H9 (cell line): ENCODE results near the gene XXYLT1. TPM values are rescaled to one million over a fixed set of nuclear protein-coding genes. Genes with fewer than 3 reads are reported as not detected.

Experiments
- DNase-seq: peaks from one replicate; pipeline ENCODE4 v3.0.0-alpha.2; 2017
- H2AFZ ChIP-seq: one replicate; pipeline ENCODE4 v1.6.1; 2013; ENCODE audit warnings: mild to moderate bottlenecking, low read length, control low read depth, moderate library complexity
- H2AK5ac ChIP-seq: 2 replicates; pipeline ENCODE4 v1.6.1; 2013; ENCODE audit warnings: low read length, control low read depth, mixed read lengths; ENCODE audit not compliant: insufficient read length
- H2BK120ac ChIP-seq: one replicate; pipeline ENCODE4 v1.6.1; 2013; ENCODE audit warnings: low read depth, mild to moderate bottlenecking, low read length, control low read depth, inconsistent platforms; ENCODE audit not compliant: poor library complexity, severe bottlenecking
- H2BK12ac ChIP-seq: 2 replicates; pipeline ENCODE4 v1.6.1; 2013; ENCODE audit warnings: low read length, control low read depth, mixed read lengths, low read depth; ENCODE audit not compliant: insufficient read length
- H2BK15ac ChIP-seq: 2 replicates; pipeline ENCODE4 v1.6.1; 2013; ENCODE audit warnings: low read depth, low read length, control low read depth
- H2BK20ac ChIP-seq: one replicate; pipeline ENCODE4 v1.6.1; 2013; ENCODE audit warnings: low read depth, mild to moderate bottlenecking, low read length, control low read depth, inconsistent platforms; ENCODE audit not compliant: poor library complexity, severe bottlenecking
- H2BK5ac ChIP-seq: 2 replicates; pipeline ENCODE4 v1.6.1; 2013; ENCODE audit warnings: low read length, control low read depth, mixed read lengths; ENCODE audit not compliant: insufficient read length
- H3K14ac ChIP-seq: 2 replicates; pipeline ENCODE4 v1.6.1; 2013; ENCODE audit warnings: low read length, control low read depth; ENCODE audit not compliant: insufficient read depth
- H3K18ac ChIP-seq: 2 replicates; pipeline ENCODE4 v1.6.1; 2013; ENCODE audit warnings: low read depth, mild to moderate bottlenecking, mixed read lengths, low read length, control low read depth; ENCODE audit not compliant: insufficient read length
- H3K23ac ChIP-seq: 2 replicates; pipeline ENCODE4 v1.6.1; 2013; ENCODE audit warnings: low read length, control low read depth, mixed read lengths, low read depth; ENCODE audit not compliant: insufficient read length
- H3K23me2 ChIP-seq: 2 replicates; pipeline ENCODE4 v1.6.1; 2013; ENCODE audit warnings: low read depth, mild to moderate bottlenecking, mixed read lengths, low read length, control low read depth; ENCODE audit not compliant: insufficient read length, poor library complexity, severe bottlenecking
- H3K27ac ChIP-seq: 2 replicates; pipeline ENCODE4 v1.5.1; 2013; ENCODE audit warnings: low read length, control low read depth, mixed read lengths, low read depth; ENCODE audit not compliant: insufficient read length
- H3K27me3 ChIP-seq: 2 replicates; pipeline ENCODE4 v1.6.1; 2013; ENCODE audit warnings: low read length, control low read depth, inconsistent platforms; ENCODE audit not compliant: insufficient read depth
- H3K4ac ChIP-seq: 2 replicates; pipeline ENCODE4 v1.6.1; 2013; ENCODE audit warnings: low read depth, mild to moderate bottlenecking, control low read depth, inconsistent platforms, low read length, moderate library complexity
- H3K4me1 ChIP-seq: 2 replicates; pipeline ENCODE4 v1.6.1; 2013; ENCODE audit warnings: low read length, control low read depth, inconsistent platforms; ENCODE audit not compliant: insufficient read depth
- H3K4me2 ChIP-seq: 2 replicates; pipeline ENCODE4 v1.6.1; 2013; ENCODE audit warnings: low read length, control low read depth, mixed read lengths; ENCODE audit not compliant: insufficient read length, insufficient read depth
- H3K56ac ChIP-seq: 2 replicates; pipeline ENCODE4 v1.6.1; 2013; ENCODE audit warnings: low read depth, mild to moderate bottlenecking, mixed read lengths, low read length, control low read depth; ENCODE audit not compliant: insufficient read length
- H3K79me1 ChIP-seq: 2 replicates; pipeline ENCODE4 v1.6.1; 2013; ENCODE audit warnings: low read depth, mild to moderate bottlenecking, moderate library complexity, low read length, control low read depth, inconsistent platforms; ENCODE audit not compliant: insufficient read depth, poor library complexity, severe bottlenecking
- H3K79me2 ChIP-seq: 2 replicates; pipeline ENCODE4 v1.6.1; 2013; ENCODE audit warnings: low read length, control low read depth, inconsistent platforms; ENCODE audit not compliant: insufficient read depth
- H3K9ac ChIP-seq: 2 replicates; pipeline ENCODE4 v1.6.1; 2013; ENCODE audit warnings: low read length, control low read depth, mixed read lengths; ENCODE audit not compliant: insufficient read length; ENCODE audit errors: extremely low read depth
- H3K9me3 ChIP-seq: one replicate; pipeline ENCODE4 v1.6.1; 2013; ENCODE audit warnings: low read depth, low read length, inconsistent platforms; ENCODE audit not compliant: control insufficient read depth
- H3T11ph ChIP-seq: one replicate; pipeline ENCODE4 v1.6.1; 2013; ENCODE audit warnings: mild to moderate bottlenecking, low read length, control low read depth, inconsistent platforms
- H4K20me1 ChIP-seq: one replicate; pipeline ENCODE4 v1.6.1; 2013; ENCODE audit not compliant: control insufficient read depth, insufficient read length, insufficient read depth
- H4K5ac ChIP-seq: 2 replicates; pipeline ENCODE4 v1.6.1; 2013; ENCODE audit warnings: low read depth, mild to moderate bottlenecking, mixed read lengths, low read length, control low read depth; ENCODE audit not compliant: insufficient read length
- H4K8ac ChIP-seq: replicated peaks from 2 replicates; pipeline ENCODE4 v1.6.1; 2013; ENCODE audit warnings: low read length, control low read depth, mixed read lengths, low read depth; ENCODE audit not compliant: insufficient read length
- H4K91ac ChIP-seq: 2 replicates; pipeline ENCODE4 v1.6.1; 2013; ENCODE audit warnings: low read depth, mild to moderate bottlenecking, moderate library complexity, mixed read lengths, low read length, control low read depth; ENCODE audit not compliant: insufficient read length
- H3K27ac Mint-ChIP-seq, 3 experiments: 2 replicates in 2 of 3; 3 replicates in 1 of 3; pipeline ENCODE4 v1.8.0; 2020 to 2021; ENCODE audit warnings: mixed read lengths in 3 of 3, mild to moderate bottlenecking in 1 of 3, moderate library complexity in 1 of 3
- H3K27me3 Mint-ChIP-seq: 2 replicates; pipeline ENCODE4 v1.8.0; 2021; ENCODE audit warnings: low read depth, mild to moderate bottlenecking, moderate library complexity, mixed read lengths
- H3K36me3 Mint-ChIP-seq, 3 experiments: 2 replicates in 2 of 3; 3 replicates in 1 of 3; pipeline ENCODE4 v1.8.0; 2020 to 2021; ENCODE audit warnings: low read depth in 3 of 3, mixed read lengths in 3 of 3; ENCODE audit not compliant: insufficient read depth in 1 of 3
- H3K4me1 Mint-ChIP-seq, 2 experiments: 2 replicates each; pipeline ENCODE4 v1.8.0; 2020; ENCODE audit warnings: mixed read lengths in 2 of 2
- H3K4me3 Mint-ChIP-seq, 2 experiments: 2 replicates in 1 of 2; 3 replicates in 1 of 2; pipeline ENCODE4 v1.8.0; 2020 to 2021; ENCODE audit warnings: mild to moderate bottlenecking in 2 of 2, mixed read lengths in 2 of 2, moderate library complexity in 1 of 2
- H3K9me3 Mint-ChIP-seq, 2 experiments: 2 replicates in 1 of 2; 3 replicates in 1 of 2; pipeline ENCODE4 v1.8.0; 2020; ENCODE audit warnings: mild to moderate bottlenecking in 2 of 2, mixed read lengths in 2 of 2, moderate library complexity in 1 of 2
- WGBS: extraction: QIAGEN DNeasy Blood & Tissue Kit; methylation state at CpG from one replicate; pipeline ENCODE4 v1.1.7; 2013; ENCODE audit warnings: missing lambda C conversion rate, low lambda C conversion rate, mixed read lengths; ENCODE audit not compliant: insufficient read length; ENCODE audit errors: extremely low coverage; 5-methylcytosine and 5-hydroxymethylcytosine counted together
- total RNA-seq: library from RNA; stranded (reverse); gene quantifications from 2 replicates; pipeline ENCODE4 v1.2.1, GENCODE V29; 2021
- TF ChIP-seq, protein P1 (sequence below): fragments of 200-600 bp; sonication (generic); conservative IDR thresholded peaks from 3 replicates; pipeline ENCODE4 v1.8.0; 2021; ENCODE audit warnings: antibody characterized with exemption, mild to moderate bottlenecking

XXYLT1 gene
- total RNA-seq, 1 experiment from 2014 or later, result 22.7 TPM

DNA sequence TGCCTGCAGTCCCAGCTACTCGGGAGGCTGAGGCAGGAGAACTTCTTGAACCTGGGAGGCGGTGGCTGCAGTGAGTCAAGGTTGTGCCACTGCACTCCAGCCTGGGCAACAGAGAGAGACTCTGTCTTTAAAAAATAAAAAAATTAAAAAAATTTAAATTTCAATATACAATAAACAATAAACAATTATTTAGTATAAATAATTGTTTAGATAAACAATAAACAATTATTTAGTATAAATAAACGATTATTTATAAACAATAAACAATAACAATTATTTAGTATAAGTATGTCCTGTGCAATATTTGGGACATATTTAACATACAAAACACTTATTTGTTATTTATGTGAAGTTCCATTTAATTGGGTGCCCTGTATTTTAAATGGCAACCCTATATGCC, 119.6 kb downstream of the XXYLT1 start:
- TF ChIP-seq, protein P1, sequence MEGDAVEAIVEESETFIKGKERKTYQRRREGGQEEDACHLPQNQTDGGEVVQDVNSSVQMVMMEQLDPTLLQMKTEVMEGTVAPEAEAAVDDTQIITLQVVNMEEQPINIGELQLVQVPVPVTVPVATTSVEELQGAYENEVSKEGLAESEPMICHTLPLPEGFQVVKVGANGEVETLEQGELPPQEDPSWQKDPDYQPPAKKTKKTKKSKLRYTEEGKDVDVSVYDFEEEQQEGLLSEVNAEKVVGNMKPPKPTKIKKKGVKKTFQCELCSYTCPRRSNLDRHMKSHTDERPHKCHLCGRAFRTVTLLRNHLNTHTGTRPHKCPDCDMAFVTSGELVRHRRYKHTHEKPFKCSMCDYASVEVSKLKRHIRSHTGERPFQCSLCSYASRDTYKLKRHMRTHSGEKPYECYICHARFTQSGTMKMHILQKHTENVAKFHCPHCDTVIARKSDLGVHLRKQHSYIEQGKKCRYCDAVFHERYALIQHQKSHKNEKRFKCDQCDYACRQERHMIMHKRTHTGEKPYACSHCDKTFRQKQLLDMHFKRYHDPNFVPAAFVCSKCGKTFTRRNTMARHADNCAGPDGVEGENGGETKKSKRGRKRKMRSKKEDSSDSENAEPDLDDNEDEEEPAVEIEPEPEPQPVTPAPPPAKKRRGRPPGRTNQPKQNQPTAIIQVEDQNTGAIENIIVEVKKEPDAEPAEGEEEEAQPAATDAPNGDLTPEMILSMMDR, result no peak
- no CpG with 5 or more reads among the region's 3 CpGs for WGBS
- H3K27ac ChIP-seq, result no peak overlapping the region
- no peaks in the 10 kb centered on the region for H3K9me3 ChIP-seq
- no peak overlapping the region for H3T11ph ChIP-seq
- H3K4me1 ChIP-seq, result peaks cover 21% of the 10 kb centered on the region; the same call in 1 of the 2 replicates
- peak overlapping the region in 1 of 2 experiments; percentile 79; a peak in 1 of 5 replicates for H3K4me3 Mint-ChIP-seq
- H3K9ac ChIP-seq, result no peak overlapping the region
- H3K9me3 Mint-ChIP-seq, result no peaks in the 10 kb centered on the region
- H3K79me2 ChIP-seq, result no peaks in the 10 kb centered on the region; the same call in 1 of the 2 replicates
- no peaks in the 10 kb centered on the region for H3K27me3 ChIP-seq
- peaks cover 2 to 8% (median 6%) of the 10 kb centered on the region in 3 experiments; a peak in 5 of 7 replicates for H3K36me3 Mint-ChIP-seq
- H2BK120ac ChIP-seq, result no peak overlapping the region
- peak overlapping the region; percentile 52 for H3K4me2 ChIP-seq
- no peak overlapping the region for H4K91ac ChIP-seq
- no peak overlapping the region for H2BK15ac ChIP-seq
- H3K4ac ChIP-seq, result no peak overlapping the region
- peaks cover 60 to 81% of the 10 kb centered on the region in 2 experiments for H3K4me1 Mint-ChIP-seq
- H3K23me2 ChIP-seq, result no peaks in the 10 kb centered on the region
- no peaks in the 10 kb centered on the region for H3K79me1 ChIP-seq
- 0 out of 7 replicates have a peak overlapping the region, but pooled peaks of 1 of the 3 experiments have one; percentile 99 for H3K27ac Mint-ChIP-seq
- no peak overlapping the region for H3K18ac ChIP-seq
- no peak overlapping the region for H2BK20ac ChIP-seq
- DNase-seq, result no peak
- no peak overlapping the region for H2AK5ac ChIP-seq
- H3K23ac ChIP-seq, result no peak overlapping the region
- no peak overlapping the region for H3K14ac ChIP-seq
- H4K5ac ChIP-seq, result no peak overlapping the region
- no peak overlapping the region for H2BK12ac ChIP-seq
- no peak overlapping the region for H2AFZ ChIP-seq
- no peak overlapping the region for H3K56ac ChIP-seq
- no peaks in the 10 kb centered on the region for H4K20me1 ChIP-seq
- no peak overlapping the region for H2BK5ac ChIP-seq
- no peak overlapping the region for H4K8ac ChIP-seq
- no peaks in the 10 kb centered on the region; the same call in 1 of the 2 replicates for H3K27me3 Mint-ChIP-seq
